HG02642 (cell line): ENCODE data around the gene TOR4A.

Experiments
- ATAC-seq: cut with Tn5 transposase; IDR thresholded peaks from one replicate; pipeline ENCODE4 v1.9.1; 2021; ENCODE audit warnings: mild to moderate bottlenecking; ENCODE audit not compliant: unreplicated experiment, poor library complexity

The TOR4A gene

DNA sequence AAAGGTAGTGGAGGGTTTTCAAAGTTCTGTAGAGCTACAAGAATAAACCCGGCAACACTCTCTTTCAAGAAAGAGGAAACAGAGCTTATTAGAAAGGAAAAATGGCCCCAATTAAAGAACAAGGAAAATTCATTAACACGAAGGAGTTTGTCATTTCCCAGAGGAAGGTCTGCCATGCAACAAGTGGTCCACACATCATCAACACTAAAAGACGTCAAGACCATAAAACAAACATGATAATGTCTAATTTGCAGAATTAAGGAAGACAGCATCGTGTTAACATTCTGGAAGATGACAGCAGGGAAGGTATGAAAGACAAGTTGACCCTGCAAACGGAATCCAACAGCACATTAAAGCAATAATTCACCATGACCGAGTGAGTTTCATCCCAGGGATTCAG is 53.2 kb downstream of the TOR4A start:
- ATAC-seq = no peak

- no peak for ATAC-seq
Observed at GRCh38 chr9:137331929-137332328, 54.4 kb downstream of the TOR4A start.
